NB4 (cell line): ENCODE data around the gene TRPC1.

Experiments
- DNase-seq: peaks from one replicate; pipeline ENCODE4 v3.0.0; 2010; ENCODE audit warnings: low read depth
- H3K4me3 ChIP-seq: one replicate; pipeline ENCODE4 v1.5.1; 2011; ENCODE audit warnings: mild to moderate bottlenecking, low read depth, low read length, moderate library complexity
- MYC ChIP-seq: IDR thresholded peaks from 2 replicates; pipeline ENCODE4 v1.6.1; 2011; ENCODE audit warnings: low read depth, low read length
- POLR2A ChIP-seq: IDR thresholded peaks from 2 replicates; pipeline ENCODE4 v1.6.1; 2011; ENCODE audit warnings: mild to moderate bottlenecking; ENCODE audit not compliant: insufficient read length; ENCODE audit errors: extremely low read depth
- TF ChIP-seq, protein P1 (sequence below): IDR thresholded peaks from one replicate; pipeline ENCODE4 v1.5.1; 2012; ENCODE audit warnings: low read depth, low read length
- TF ChIP-seq, protein P2 (sequence below): IDR thresholded peaks from 2 replicates; pipeline ENCODE4 v1.6.1; 2011; ENCODE audit warnings: low read depth, low read length

The TRPC1 gene

DNA sequence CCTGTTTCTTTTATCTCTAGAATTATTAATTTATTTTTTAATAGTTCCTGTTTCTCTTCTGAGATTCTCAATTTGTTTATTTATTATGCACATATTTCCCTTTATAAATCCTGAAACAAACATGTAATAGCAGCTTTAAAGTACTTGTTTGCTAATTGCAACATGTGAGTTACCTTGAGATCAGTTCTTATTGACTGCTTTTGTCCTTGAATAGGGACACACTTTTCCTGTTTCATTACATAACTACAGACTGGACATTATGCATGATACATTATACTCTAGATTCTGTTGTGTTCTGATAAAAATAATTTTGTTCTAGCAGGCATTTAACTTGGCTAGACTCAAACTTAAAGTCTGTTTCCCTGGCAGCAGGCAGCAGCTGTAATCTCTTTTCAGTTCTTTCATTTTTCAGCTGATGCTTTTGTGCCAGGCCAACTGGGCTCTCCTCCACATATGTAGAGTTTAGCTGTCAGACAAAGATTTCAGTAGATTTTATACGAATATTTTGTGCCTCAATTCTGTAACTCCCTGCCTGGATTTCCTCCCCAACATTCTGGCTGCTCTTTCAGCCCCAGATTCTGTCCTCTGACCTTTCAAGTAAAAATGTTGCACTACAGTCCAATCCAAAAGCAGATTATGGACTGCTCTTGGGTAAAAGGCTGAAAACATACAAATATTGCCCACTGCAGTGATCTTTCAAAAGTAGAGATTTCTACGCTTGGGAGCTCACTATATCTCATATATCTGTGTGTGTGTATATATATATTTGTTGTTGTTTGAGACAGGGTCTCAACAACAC lies 123.1 kb downstream of the TRPC1 start:
- TF ChIP-seq, protein P1, sequence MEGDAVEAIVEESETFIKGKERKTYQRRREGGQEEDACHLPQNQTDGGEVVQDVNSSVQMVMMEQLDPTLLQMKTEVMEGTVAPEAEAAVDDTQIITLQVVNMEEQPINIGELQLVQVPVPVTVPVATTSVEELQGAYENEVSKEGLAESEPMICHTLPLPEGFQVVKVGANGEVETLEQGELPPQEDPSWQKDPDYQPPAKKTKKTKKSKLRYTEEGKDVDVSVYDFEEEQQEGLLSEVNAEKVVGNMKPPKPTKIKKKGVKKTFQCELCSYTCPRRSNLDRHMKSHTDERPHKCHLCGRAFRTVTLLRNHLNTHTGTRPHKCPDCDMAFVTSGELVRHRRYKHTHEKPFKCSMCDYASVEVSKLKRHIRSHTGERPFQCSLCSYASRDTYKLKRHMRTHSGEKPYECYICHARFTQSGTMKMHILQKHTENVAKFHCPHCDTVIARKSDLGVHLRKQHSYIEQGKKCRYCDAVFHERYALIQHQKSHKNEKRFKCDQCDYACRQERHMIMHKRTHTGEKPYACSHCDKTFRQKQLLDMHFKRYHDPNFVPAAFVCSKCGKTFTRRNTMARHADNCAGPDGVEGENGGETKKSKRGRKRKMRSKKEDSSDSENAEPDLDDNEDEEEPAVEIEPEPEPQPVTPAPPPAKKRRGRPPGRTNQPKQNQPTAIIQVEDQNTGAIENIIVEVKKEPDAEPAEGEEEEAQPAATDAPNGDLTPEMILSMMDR: no peak
- TF ChIP-seq MYC (no peak), POLR2A (no peak)
- TF ChIP-seq, protein P2, sequence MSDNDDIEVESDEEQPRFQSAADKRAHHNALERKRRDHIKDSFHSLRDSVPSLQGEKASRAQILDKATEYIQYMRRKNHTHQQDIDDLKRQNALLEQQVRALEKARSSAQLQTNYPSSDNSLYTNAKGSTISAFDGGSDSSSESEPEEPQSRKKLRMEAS: no peak
- DNase-seq: no peak
- H3K4me3 ChIP-seq: no peak overlapping the region

DNA sequence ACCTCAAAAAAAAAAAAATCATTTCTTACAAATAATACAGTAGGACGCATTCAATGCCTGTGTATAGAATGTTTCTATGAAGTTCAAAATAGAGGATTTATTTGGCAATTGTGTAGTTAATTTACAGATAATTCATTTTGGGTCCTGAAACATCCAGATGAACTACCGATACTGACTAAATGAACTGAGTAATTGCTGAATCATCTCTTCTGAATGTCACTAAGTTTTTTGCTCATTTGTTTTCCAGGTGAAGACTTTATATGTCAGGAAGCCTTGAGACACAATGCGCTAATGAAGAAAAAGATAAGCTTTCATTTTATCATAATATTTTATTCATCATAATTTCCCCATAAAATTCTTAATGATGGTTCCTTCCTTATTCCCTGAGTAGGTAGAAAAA lies 125.3 kb downstream of the TRPC1 start:
- no peak for TF ChIP-seq MYC
- TF ChIP-seq, protein P1: no peak
- TF ChIP-seq, protein P2: no peak
- TF ChIP-seq POLR2A: no peak
- no peak overlapping the region for H3K4me3 ChIP-seq

GRCh38 chr3:142850395-142851023 lies 126.7 kb downstream of the TRPC1 start:
- TF ChIP-seq MYC (peak; percentile 36; the same call in 1 of the 2 replicates), POLR2A (no peak)
- TF ChIP-seq, protein P2: peak; percentile 19
- TF ChIP-seq, protein P1: no peak
- peak overlapping the region; percentile 22 for H3K4me3 ChIP-seq
- peak; percentile 98 for DNase-seq

More for the DNA sequence above, 125.3 kb downstream of the TRPC1 start:
- DNase-seq: no peak

DNA sequence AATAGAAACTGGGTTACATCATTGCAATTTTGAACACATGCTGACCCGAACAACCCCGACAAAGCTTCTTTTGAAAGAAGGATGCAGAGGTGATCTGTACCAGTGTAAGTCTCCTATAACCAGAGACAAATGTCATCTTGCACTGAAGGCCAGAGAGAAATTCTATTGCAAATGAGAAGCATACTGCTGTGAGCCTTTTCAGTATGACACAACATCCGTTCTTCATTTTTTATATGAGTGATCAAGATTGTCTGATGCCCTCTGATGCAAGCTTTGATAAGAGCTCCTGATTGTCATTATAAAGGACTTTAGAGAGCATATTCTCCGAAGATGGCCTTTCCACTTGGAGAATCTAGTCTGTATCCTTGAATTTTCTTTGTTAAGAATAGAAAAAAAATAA lies 128.2 kb downstream of the TRPC1 start:
- DNase-seq: peak; percentile 71
- no peak overlapping the region for H3K4me3 ChIP-seq
- TF ChIP-seq MYC (no peak), POLR2A (no peak)
- TF ChIP-seq, protein P2: no peak
- TF ChIP-seq, protein P1: no peak

DNA sequence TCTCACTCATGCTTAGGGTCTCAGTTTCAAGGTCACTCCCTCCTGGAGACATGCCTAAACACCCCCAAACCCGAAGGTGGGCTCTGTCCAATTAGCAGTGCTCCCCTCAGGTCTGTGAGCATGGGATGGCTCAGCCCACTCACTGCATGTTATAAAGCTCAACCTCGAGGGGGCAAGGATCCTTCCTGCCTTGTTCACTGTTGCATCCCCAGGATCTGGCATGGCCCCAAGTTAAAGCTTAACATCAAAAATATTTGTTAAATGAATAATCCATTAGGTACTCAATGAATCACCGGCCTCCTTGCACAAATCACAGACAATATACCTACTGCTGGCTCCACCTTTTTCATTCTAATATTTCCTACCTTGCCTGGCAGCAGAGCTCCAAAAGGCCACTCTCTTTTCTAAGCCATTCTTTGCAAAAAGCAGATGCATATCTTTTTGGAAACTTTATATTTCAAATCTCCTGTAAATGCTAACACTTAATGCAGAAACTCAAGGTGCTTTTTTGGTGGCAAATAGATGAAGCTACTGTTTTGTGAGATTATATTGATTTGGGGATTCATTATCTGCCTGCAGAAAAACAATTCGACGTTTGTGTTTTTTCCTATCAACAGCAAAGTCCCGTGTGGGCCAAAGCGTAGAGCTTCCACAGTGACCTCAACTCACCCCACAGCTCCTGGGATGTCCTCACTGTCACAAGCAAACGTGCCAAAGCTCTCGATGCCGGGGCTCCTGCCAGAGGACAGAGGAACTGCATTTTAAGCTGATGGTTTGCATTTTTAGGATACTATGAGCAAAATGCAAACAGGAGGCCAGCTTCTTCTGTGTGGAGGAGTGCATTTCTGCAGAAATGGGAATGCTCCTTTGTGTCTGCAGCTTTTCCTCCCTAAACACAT lies 129.7 kb downstream of the TRPC1 start:
- H3K4me3 ChIP-seq: no peak overlapping the region
- no peak for DNase-seq
- TF ChIP-seq, protein P2: no peak
